Fibroblast of lung (primary cell): ENCODE results near the gene ACOD1. TPM values are rescaled to one million over a fixed set of nuclear protein-coding genes. Genes with fewer than 3 reads are reported as not detected.

Experiments used
- DNase-seq, 2 donors: peaks; one replicate each; pipeline versions ENCODE4 v3.0.0 to v3.0.0-alpha.2; 2010; ENCODE audit warnings: low read depth in 2 of 2
- H2AFZ ChIP-seq: 2 replicates; pipeline ENCODE4 v1.5.1; 2012; ENCODE audit warnings: low read length, control low read depth, inconsistent platforms
- H3K27ac ChIP-seq: 2 replicates; pipeline ENCODE4 v1.5.1; 2011; ENCODE audit warnings: low read length, control low read depth; ENCODE audit not compliant: insufficient read depth
- H3K27me3 ChIP-seq: 2 replicates; pipeline ENCODE4 v1.5.1; 2011; ENCODE audit warnings: mild to moderate bottlenecking, low read length; ENCODE audit not compliant: control insufficient read depth, insufficient read depth
- H3K36me3 ChIP-seq: 2 replicates; pipeline ENCODE4 v1.5.1; 2011; ENCODE audit warnings: low read length; ENCODE audit not compliant: control insufficient read depth, insufficient read depth
- H3K4me1 ChIP-seq: 2 replicates; pipeline ENCODE4 v1.5.1; 2011; ENCODE audit warnings: low read length; ENCODE audit not compliant: control insufficient read depth, insufficient read depth; ENCODE audit errors: extremely low read depth
- H3K4me2 ChIP-seq: 2 replicates; pipeline ENCODE4 v1.5.1; 2011; ENCODE audit warnings: low read length, control low read depth; ENCODE audit not compliant: insufficient read depth; ENCODE audit errors: extremely low read depth
- H3K4me3 ChIP-seq, 4 experiments: fragments of 200-600 bp in 1 of 4; sonication (generic) in 1 of 4; replicated peaks in 1 of 4; 2 replicates each; pipeline ENCODE4 v1.5.1; 2011 to 2016; ENCODE audit warnings: low read length in 4 of 4, low read depth in 3 of 4, mild to moderate bottlenecking in 3 of 4, control low read depth in 2 of 4, inconsistent platforms in 1 of 4, mixed read lengths in 1 of 4; ENCODE audit not compliant: insufficient read depth in 1 of 4; ENCODE audit errors: control extremely low read depth in 1 of 4
- H3K79me2 ChIP-seq: 2 replicates; pipeline ENCODE4 v1.5.1; 2012; ENCODE audit warnings: mild to moderate bottlenecking, low read length, inconsistent platforms; ENCODE audit not compliant: control insufficient read depth, insufficient read depth
- H3K9ac ChIP-seq: 2 replicates; pipeline ENCODE4 v1.5.1; 2011; ENCODE audit warnings: mild to moderate bottlenecking, low read length, control low read depth; ENCODE audit not compliant: insufficient read depth
- H3K9me3 ChIP-seq: 2 replicates; pipeline ENCODE4 v1.5.1; 2012; ENCODE audit warnings: low read depth, low read length; ENCODE audit not compliant: control insufficient read depth, insufficient read depth
- H4K20me1 ChIP-seq: 2 replicates; pipeline ENCODE4 v1.5.1; 2011; ENCODE audit warnings: low read length; ENCODE audit not compliant: control insufficient read depth, insufficient read depth; ENCODE audit errors: extremely low read depth
- CTCF ChIP-seq, 2 donors: IDR thresholded peaks in 1 of 2; conservative IDR thresholded peaks in 1 of 2; 1 replicate in 1 of 2; 2 replicates in 1 of 2; pipeline ENCODE4 v1.5.1; 2011 to 2012; ENCODE audit warnings: low read length in 2 of 2, control low read depth in 1 of 2, inconsistent platforms in 1 of 2, low read depth in 1 of 2, mild to moderate bottlenecking in 1 of 2
- EZH2 ChIP-seq: IDR thresholded peaks from 2 replicates; pipeline ENCODE4 v1.5.1; 2012; ENCODE audit warnings: low read length, control low read depth, mild to moderate bottlenecking; ENCODE audit errors: missing control alignments
- polyA plus RNA-seq, 2 donors: library from polyadenylated mRNA; depleted of rRNA in 1 of 2; stranded (reverse) in 1 of 2; unstranded in 1 of 2; fragments of >200 nt; gene quantifications; 2 replicates each; pipeline ENCODE4 v1.2.1, GENCODE V29; 2011 to 2012; ENCODE audit warnings: missing spikeins in 1 of 2
- total RNA-seq: library from RNA; depleted of rRNA; stranded (reverse); fragments of >200 nt; gene quantifications from 2 replicates; pipeline ENCODE4 v1.2.1, GENCODE V29; 2014

Gene ACOD1
- total and polyA plus RNA-seq, 2 donors (not counting 1 experiment from before 2014, with no cell fraction given), result not detected

DNA sequence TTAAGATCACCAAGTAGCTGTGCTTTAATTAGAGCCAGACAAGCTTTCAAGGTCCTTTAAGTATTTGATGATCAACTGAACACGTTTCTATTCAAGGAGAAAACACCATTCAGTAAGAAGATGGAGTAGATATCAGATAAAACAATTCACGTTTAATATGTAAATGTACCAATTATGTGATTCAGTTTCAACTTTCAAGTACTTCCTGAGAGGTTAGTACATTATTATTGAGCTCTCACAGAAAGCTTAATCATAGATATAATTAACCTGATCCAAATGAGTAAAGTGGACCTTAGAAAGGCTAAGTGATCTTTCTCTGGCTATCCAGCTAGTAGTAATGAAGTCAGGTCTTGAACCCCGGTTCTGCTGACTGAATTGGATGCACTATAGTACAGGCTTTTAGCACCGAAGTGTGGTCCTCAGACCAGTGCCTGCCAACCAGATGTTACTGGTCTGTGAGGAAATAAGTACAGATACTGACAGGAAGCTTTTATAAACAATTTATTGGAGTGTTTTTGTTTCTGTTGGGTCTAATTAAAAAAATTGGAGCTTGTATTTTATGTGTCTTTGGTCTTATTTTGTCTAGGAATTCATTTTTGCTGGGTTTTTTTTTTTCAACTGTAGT lies 53.8 kb downstream of the ACOD1 start:
- Histone ChIP-seq H3K27me3 (no peaks in the 10 kb centered on the region), H3K36me3 (no peaks in the 10 kb centered on the region), H3K79me2 (peaks cover 4% of the 10 kb centered on the region), H3K4me2 (peak overlapping the region; percentile 29), H3K4me1 (no peaks in the 10 kb centered on the region), H3K27ac (no peak overlapping the region), H3K9ac (no peak overlapping the region), H3K4me3 (no peak overlapping the region), H3K9me3 (no peaks in the 10 kb centered on the region), H2AFZ (no peak overlapping the region), H4K20me1 (no peaks in the 10 kb centered on the region)
- DNase-seq, result peak in 1 of 2 donors; percentile 11
- no peak for TF ChIP-seq CTCF (conservative IDR thresholded peaks at IDR 0.05 in 1 of 2, IDR thresholded peaks at IDR 0.05 in 1 of 2; ENCODE audit: low read depth in 1 of 2, low read length in 2 of 2)
- no peak for TF ChIP-seq EZH2

GRCh38 chr13:77002590-77003190 lies 54.4 kb downstream of the ACOD1 start:
- DNase-seq, result peak; percentile 24 to 61
- peaks cover 7% of the 10 kb centered on the region for H3K79me2 ChIP-seq

More at GRCh38 chr13:77002590-77003190, 54.4 kb downstream of the ACOD1 start:
- Histone ChIP-seq H3K27me3 (no peaks in the 10 kb centered on the region), H3K4me1 (no peaks in the 10 kb centered on the region), H2AFZ (no peak overlapping the region), H3K9me3 (no peaks in the 10 kb centered on the region), H4K20me1 (no peaks in the 10 kb centered on the region), H3K27ac (no peak overlapping the region), H3K9ac (no peak overlapping the region), H3K36me3 (peaks cover 2% of the 10 kb centered on the region), H3K4me2 (no peak overlapping the region), H3K4me3 (no peak overlapping the region)
- peak; percentile 62 to 81 for TF ChIP-seq CTCF (conservative IDR thresholded peaks at IDR 0.05 in 1 of 2, IDR thresholded peaks at IDR 0.05 in 1 of 2; ENCODE audit: low read depth in 1 of 2, low read length in 2 of 2)
- TF ChIP-seq EZH2, result no peak

Other genes with a start within 250 kb of the ACOD1 start
- 35.3 and 36.5 TPM in 2 replicates for gene KCTD12, start 62.1 kb upstream of the ACOD1 start, total RNA-seq
- 9.9 and 48.2 TPM in 2 replicates for gene KCTD12, start 62.1 kb upstream of the ACOD1 start, polyA plus RNA-seq
- gene CLN5, start 43.6 kb downstream of the ACOD1 start, total RNA-seq, result 37.8 and 38.0 TPM in 2 replicates
- 25.3 and 30.0 TPM in 2 replicates for gene CLN5, start 43.6 kb downstream of the ACOD1 start, polyA plus RNA-seq
- gene FBXL3, start 78.6 kb downstream of the ACOD1 start, total RNA-seq, result 56.0 and 61.8 TPM in 2 replicates
- 33.0 and 48.5 TPM in 2 replicates for gene FBXL3, start 78.6 kb downstream of the ACOD1 start, polyA plus RNA-seq